WTC11 (cell line): ENCODE measurements around the gene SECISBP2.

Experiments
- FOXJ3 ChIP-seq: sonication (generic); formaldehyde crosslinking; IDR thresholded peaks from 2 replicates; pipeline ENCODE4 v1.9.0; 2021; ENCODE audit warnings: missing genetic modification reagents, mild to moderate bottlenecking, borderline replicate concordance
- FOXP1 ChIP-seq: sonication (generic); formaldehyde crosslinking; IDR thresholded peaks from 2 replicates; pipeline ENCODE4 v1.8.0; 2022; ENCODE audit warnings: missing genetic modification reagents, mild to moderate bottlenecking, moderate library complexity, borderline replicate concordance
- IRF2 ChIP-seq: sonication (generic); formaldehyde crosslinking; IDR thresholded peaks from 2 replicates; pipeline ENCODE4 v1.8.0; 2022; ENCODE audit warnings: low read depth, missing genetic modification reagents, borderline replicate concordance
- JUN ChIP-seq: sonication (generic); formaldehyde crosslinking; IDR thresholded peaks from 2 replicates; pipeline ENCODE4 v1.8.0; 2023; ENCODE audit warnings: mild to moderate bottlenecking, missing genetic modification reagents
- NFE2L1 ChIP-seq: sonication (generic); formaldehyde crosslinking; IDR thresholded peaks from 2 replicates; pipeline ENCODE4 v1.8.1; 2023; ENCODE audit warnings: missing genetic modification reagents
- NFYB ChIP-seq: sonication (generic); formaldehyde crosslinking; conservative IDR thresholded peaks from 2 replicates; pipeline ENCODE4 v1.8.0; 2022; ENCODE audit warnings: low read depth, missing genetic modification reagents
- SMAD3 ChIP-seq: sonication (generic); formaldehyde crosslinking; IDR thresholded peaks from 2 replicates; pipeline ENCODE4 v1.8.0; 2022; ENCODE audit warnings: missing genetic modification reagents, mild to moderate bottlenecking, borderline replicate concordance
- SP1 ChIP-seq: sonication (generic); formaldehyde crosslinking; conservative IDR thresholded peaks from 2 replicates; pipeline ENCODE4 v1.8.1; 2022; ENCODE audit warnings: missing genetic modification reagents
- ZNF317 ChIP-seq: sonication (generic); formaldehyde crosslinking; IDR thresholded peaks from 2 replicates; pipeline ENCODE4 v1.8.1; 2023; ENCODE audit warnings: low read depth, mild to moderate bottlenecking, moderate library complexity, missing genetic modification reagents, borderline replicate concordance
- TF ChIP-seq, protein P1 (sequence below): sonication (generic); formaldehyde crosslinking; IDR thresholded peaks from 2 replicates; pipeline ENCODE4 v1.8.0; 2022; ENCODE audit warnings: mild to moderate bottlenecking, missing genetic modification reagents
- TF ChIP-seq, protein P2 (sequence below): fragments of 200-600 bp; IDR thresholded peaks from 2 replicates; pipeline ENCODE4 v1.8.0; 2022; ENCODE audit warnings: antibody characterized with exemption
- TF ChIP-seq, protein P3 (sequence below): sonication (generic); formaldehyde crosslinking; IDR thresholded peaks from 2 replicates; pipeline ENCODE4 v1.8.1; 2023; ENCODE audit warnings: mild to moderate bottlenecking, moderate library complexity, missing genetic modification reagents
- TF ChIP-seq, protein P4 (sequence below): sonication (generic); formaldehyde crosslinking; IDR thresholded peaks from 2 replicates; pipeline ENCODE4 v1.8.1; 2023; ENCODE audit warnings: mild to moderate bottlenecking, missing genetic modification reagents, borderline replicate concordance

DNA sequence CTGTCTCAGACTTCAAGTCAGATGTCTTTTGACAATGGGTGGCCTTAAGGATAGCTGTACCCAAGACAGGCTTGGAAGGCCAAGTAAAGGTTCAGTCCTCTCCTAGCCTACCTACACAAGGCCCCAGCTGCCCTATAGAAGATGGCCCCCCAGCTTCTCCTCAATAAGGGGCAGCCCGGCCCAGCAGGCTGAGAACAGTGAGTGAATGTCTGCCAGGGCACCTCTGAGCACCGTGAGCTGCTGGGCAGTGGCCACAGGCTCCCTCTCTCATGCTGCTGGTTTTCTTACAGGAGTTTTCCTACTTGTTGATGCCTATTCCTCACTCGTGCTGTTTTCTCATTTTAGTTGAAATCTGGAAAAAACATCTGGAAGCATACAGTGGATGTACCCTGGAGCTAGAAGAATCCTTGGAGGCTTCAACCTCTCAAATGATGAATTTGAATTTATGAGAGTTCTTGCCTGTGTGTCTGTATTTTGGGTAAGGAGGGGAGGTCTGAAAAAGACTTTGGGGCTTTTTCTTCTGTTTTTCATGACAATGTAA is 40.1 kb downstream of the SECISBP2 start:
- TF ChIP-seq ZNF317 (CRISPR knock-in tag), result no peak
- TF ChIP-seq, protein P1, sequence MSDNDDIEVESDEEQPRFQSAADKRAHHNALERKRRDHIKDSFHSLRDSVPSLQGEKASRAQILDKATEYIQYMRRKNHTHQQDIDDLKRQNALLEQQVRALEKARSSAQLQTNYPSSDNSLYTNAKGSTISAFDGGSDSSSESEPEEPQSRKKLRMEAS (CRISPR knock-in tag), result no peak
- TF ChIP-seq, protein P2, sequence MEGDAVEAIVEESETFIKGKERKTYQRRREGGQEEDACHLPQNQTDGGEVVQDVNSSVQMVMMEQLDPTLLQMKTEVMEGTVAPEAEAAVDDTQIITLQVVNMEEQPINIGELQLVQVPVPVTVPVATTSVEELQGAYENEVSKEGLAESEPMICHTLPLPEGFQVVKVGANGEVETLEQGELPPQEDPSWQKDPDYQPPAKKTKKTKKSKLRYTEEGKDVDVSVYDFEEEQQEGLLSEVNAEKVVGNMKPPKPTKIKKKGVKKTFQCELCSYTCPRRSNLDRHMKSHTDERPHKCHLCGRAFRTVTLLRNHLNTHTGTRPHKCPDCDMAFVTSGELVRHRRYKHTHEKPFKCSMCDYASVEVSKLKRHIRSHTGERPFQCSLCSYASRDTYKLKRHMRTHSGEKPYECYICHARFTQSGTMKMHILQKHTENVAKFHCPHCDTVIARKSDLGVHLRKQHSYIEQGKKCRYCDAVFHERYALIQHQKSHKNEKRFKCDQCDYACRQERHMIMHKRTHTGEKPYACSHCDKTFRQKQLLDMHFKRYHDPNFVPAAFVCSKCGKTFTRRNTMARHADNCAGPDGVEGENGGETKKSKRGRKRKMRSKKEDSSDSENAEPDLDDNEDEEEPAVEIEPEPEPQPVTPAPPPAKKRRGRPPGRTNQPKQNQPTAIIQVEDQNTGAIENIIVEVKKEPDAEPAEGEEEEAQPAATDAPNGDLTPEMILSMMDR, result no peak
- no peak for TF ChIP-seq NFE2L1
- no peak for TF ChIP-seq NFYB (CRISPR knock-in tag)
- TF ChIP-seq, protein P3, sequence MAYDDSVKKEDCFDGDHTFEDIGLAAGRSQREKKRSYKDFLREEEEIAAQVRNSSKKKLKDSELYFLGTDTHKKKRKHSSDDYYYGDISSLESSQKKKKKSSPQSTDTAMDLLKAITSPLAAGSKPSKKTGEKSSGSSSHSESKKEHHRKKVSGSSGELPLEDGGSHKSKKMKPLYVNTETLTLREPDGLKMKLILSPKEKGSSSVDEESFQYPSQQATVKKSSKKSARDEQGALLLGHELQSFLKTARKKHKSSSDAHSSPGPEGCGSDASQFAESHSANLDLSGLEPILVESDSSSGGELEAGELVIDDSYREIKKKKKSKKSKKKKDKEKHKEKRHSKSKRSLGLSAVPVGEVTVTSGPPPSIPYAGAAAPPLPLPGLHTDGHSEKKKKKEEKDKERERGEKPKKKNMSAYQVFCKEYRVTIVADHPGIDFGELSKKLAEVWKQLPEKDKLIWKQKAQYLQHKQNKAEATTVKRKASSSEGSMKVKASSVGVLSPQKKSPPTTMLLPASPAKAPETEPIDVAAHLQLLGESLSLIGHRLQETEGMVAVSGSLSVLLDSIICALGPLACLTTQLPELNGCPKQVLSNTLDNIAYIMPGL, result no peak
- TF ChIP-seq, protein P4, sequence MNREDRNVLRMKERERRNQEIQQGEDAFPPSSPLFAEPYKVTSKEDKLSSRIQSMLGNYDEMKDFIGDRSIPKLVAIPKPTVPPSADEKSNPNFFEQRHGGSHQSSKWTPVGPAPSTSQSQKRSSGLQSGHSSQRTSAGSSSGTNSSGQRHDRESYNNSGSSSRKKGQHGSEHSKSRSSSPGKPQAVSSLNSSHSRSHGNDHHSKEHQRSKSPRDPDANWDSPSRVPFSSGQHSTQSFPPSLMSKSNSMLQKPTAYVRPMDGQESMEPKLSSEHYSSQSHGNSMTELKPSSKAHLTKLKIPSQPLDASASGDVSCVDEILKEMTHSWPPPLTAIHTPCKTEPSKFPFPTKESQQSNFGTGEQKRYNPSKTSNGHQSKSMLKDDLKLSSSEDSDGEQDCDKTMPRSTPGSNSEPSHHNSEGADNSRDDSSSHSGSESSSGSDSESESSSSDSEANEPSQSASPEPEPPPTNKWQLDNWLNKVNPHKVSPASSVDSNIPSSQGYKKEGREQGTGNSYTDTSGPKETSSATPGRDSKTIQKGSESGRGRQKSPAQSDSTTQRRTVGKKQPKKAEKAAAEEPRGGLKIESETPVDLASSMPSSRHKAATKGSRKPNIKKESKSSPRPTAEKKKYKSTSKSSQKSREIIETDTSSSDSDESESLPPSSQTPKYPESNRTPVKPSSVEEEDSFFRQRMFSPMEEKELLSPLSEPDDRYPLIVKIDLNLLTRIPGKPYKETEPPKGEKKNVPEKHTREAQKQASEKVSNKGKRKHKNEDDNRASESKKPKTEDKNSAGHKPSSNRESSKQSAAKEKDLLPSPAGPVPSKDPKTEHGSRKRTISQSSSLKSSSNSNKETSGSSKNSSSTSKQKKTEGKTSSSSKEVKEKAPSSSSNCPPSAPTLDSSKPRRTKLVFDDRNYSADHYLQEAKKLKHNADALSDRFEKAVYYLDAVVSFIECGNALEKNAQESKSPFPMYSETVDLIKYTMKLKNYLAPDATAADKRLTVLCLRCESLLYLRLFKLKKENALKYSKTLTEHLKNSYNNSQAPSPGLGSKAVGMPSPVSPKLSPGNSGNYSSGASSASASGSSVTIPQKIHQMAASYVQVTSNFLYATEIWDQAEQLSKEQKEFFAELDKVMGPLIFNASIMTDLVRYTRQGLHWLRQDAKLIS (CRISPR knock-in tag), result no peak
- no peak for TF ChIP-seq FOXP1 (CRISPR knock-in tag)
- no peak for TF ChIP-seq IRF2 (CRISPR knock-in tag)
- no peak for TF ChIP-seq JUN (CRISPR knock-in tag)
- no peak for TF ChIP-seq SMAD3
- TF ChIP-seq FOXJ3, result no peak
- no peak for TF ChIP-seq SP1 (CRISPR knock-in tag)
